IPS-18c (cell line): Measurements from ENCODE around the gene MBLAC2.

Experiments
- H3K4me3 ChIP-seq: 2 replicates; pipeline ENCODE4 v1.7.0; 2013; ENCODE audit warnings: low read depth, mild to moderate bottlenecking, low read length, moderate library complexity; ENCODE audit not compliant: insufficient read depth
- H3K9me3 ChIP-seq: one replicate; pipeline ENCODE4 v1.6.1; 2013; ENCODE audit warnings: mild to moderate bottlenecking, low read length, moderate library complexity; ENCODE audit not compliant: control insufficient read depth, insufficient read depth

The MBLAC2 gene

DNA sequence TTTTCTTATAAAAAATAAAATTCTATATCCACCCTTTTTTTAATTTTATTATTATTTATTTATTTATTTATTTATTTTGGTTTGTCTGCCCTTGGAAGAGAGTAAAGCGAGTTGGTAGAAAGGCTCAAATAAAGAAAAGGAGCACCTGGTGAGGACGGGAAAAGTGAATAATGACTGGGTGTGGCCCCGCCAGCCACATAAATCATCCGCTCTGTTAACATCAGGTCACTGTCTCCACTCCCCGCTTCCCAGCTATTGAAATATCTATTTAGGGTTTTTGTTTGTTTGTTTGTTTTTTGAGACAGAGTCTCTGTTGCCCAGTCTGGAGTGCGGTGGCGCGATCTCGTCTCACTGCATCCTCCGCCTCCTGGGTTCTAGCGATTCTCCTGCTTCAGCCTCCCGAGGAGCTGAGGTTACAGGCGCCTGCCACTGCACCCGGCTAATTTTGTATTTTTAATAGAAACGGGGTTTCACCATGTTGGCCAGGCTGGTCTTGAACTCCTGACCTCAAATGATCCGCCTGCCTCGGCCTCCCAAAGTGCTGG, 937 bp upstream of the MBLAC2 start:
- Histone ChIP-seq H3K9me3 (no peaks in the 10 kb centered on the region), H3K4me3 (peak overlapping the region; percentile 87)

DNA sequence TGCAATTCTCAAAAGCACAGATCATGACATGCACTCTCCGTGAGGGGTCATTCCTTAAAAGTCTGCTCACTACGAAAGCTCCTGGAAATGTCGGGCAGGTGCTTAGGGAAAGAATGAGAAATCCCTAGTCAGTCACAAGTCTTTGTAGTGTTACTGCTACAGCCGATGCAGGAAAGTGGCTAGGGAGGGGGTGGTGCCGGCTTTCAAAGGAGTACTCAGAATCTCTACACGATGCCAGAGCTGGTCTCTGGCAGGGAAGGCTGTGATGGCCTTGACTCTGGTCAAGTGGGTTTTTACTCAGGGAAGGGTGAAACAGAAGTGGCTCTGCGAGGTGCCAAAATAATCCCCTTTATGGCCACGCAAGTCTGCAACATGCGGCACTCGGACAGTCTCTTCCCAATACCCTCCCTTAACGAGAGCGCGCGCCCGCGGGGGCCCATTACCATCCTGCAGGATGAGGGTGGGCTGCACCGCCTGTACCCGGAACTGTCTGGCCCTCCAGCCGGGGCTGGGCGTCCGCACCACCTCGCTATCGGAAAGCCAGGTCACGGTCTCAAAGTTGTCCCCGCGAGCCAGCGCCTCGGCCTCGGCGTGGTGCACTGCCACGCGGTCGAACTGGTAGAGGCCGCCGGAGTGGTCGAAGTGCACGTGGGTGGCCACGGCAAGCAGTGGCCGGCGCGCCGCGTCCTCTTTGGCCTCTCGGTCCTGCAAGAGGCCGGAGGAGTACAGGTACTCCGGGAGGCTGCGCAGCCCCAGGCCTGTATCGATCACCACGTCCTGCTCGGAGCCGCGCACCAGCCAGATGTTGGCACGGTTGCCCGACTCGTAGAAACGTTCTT, 956 bp downstream of the MBLAC2 start:
- no peaks in the 10 kb centered on the region for H3K9me3 ChIP-seq
- H3K4me3 ChIP-seq, result peak overlapping the region; percentile 87

DNA sequence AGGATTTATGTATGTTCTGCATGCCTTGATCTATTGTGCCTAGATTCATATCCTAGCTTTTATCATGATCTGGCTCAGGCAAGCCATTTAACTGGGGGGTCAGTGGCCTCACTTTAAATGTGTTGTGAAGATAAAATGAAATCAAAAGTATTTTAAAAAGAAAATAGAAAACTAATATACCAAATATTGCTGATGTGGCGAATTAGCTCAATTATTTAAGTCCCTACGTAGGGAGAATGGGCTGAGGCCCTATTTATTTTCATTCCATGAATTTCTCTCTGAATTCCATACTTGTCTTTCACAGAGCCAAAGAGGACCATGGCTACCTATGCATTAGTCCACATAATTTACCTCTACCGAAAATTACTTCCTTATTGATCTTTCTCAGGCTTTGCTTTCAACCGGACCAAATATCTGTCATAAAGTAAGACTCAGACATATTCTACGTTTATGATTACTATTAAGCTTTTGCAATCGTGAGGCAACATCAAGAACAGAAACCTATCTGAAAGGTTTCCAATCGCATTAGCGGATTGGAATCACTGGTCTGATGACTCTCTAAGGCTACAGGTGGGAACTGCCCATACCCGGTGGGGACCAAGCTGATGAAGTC, 1.7 kb downstream of the MBLAC2 start:
- no peaks in the 10 kb centered on the region for H3K9me3 ChIP-seq
- H3K4me3 ChIP-seq, result peak overlapping the region; percentile 87; the same call in 1 of the 2 replicates

- Histone ChIP-seq H3K9me3 (no peaks in the 10 kb centered on the region), H3K4me3 (no peak overlapping the region)
These were observed 13.3 kb downstream of the MBLAC2 start for GRCh38 chr5:90461288-90461687.

- no peak overlapping the region for H3K4me3 ChIP-seq
- H3K9me3 ChIP-seq, result no peaks in the 10 kb centered on the region
These were observed 27.6 kb downstream of the MBLAC2 start for GRCh38 chr5:90446961-90447360.

GRCh38 chr5:90440644-90441043, 33.9 kb downstream of the MBLAC2 start:
- Histone ChIP-seq H3K4me3 (no peak overlapping the region), H3K9me3 (no peaks in the 10 kb centered on the region)

GRCh38 chr5:90438100-90438499, 36.5 kb downstream of the MBLAC2 start:
- Histone ChIP-seq H3K4me3 (no peak overlapping the region), H3K9me3 (no peaks in the 10 kb centered on the region)

DNA sequence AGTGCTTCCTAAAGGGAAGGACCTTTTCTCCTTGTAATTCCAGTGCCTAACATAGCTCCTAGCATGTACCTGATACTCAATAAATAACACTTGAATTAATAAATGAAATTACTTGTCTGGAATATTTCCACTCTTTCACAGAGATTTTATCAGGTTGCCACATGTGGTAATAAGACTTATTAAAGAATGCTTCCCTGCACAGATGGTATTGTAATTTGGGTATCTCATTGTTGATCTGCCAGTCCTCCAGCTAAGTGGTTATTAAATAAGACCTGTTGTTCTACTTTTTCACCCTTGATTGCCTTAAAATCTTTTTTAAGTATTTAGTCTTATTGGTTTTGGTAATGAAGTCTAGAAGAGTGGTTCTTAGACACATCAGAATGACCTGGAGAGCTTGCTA, 36.9 kb downstream of the MBLAC2 start:
- no peaks in the 10 kb centered on the region for H3K9me3 ChIP-seq
- no peak overlapping the region for H3K4me3 ChIP-seq

DNA sequence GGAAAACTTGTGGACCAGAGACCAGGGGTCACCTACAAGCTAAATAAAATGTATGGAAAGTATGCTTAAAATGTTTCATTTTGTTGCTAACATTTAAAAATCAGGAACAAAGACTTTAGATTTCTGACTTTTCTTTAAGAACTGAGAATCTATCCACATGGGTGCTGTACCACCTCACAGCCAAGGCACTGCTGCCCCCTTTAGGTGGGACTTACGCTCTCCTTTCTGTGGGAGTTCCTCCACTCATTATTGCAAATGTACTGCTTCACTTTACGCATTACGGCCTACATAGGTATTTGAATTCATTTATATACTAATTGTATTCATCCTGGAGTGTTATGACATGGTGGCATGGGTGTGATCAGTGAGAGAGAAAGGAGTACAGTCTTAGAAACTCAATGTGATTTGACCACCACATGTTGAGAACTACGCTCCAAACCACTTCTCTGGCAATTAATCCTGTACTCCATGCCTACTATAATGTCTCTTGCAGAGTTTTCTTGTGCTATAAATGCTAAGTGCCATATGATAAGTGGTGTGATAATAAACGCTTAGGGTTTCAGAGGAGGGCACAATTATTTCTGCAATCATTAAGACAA, 40.4 kb downstream of the MBLAC2 start:
- no peak overlapping the region for H3K4me3 ChIP-seq
- H3K9me3 ChIP-seq, result no peaks in the 10 kb centered on the region

GRCh38 chr5:90424245-90424644, 50.3 kb downstream of the MBLAC2 start:
- H3K4me3 ChIP-seq, result no peak overlapping the region
- H3K9me3 ChIP-seq, result no peaks in the 10 kb centered on the region

GRCh38 chr5:90421136-90421535, 53.4 kb downstream of the MBLAC2 start:
- Histone ChIP-seq H3K9me3 (no peaks in the 10 kb centered on the region), H3K4me3 (no peak overlapping the region)

DNA sequence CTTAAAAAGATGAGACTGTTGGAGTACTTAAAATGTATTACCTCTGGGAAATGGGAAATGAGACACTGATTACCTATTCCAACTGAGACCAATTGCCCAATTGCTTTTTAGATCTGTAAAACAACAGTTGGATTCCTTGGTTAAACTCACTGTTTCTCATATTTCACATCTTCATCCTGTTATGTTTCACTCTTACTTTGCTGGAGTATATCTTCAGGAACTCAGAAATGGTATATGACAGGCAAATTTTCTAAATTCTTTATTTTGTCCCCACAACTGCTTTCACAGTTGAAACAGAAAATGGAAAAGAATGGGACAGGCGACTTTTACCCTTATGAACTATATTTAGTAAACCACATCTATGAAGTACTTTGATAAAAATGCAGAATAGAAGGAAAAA, 56.4 kb downstream of the MBLAC2 start:
- H3K9me3 ChIP-seq, result no peaks in the 10 kb centered on the region
- H3K4me3 ChIP-seq, result no peak overlapping the region

- Histone ChIP-seq H3K9me3 (no peaks in the 10 kb centered on the region), H3K4me3 (peak overlapping the region; percentile 88)
These were observed 64.3 kb downstream of the MBLAC2 start for GRCh38 chr5:90410178-90410762.

DNA sequence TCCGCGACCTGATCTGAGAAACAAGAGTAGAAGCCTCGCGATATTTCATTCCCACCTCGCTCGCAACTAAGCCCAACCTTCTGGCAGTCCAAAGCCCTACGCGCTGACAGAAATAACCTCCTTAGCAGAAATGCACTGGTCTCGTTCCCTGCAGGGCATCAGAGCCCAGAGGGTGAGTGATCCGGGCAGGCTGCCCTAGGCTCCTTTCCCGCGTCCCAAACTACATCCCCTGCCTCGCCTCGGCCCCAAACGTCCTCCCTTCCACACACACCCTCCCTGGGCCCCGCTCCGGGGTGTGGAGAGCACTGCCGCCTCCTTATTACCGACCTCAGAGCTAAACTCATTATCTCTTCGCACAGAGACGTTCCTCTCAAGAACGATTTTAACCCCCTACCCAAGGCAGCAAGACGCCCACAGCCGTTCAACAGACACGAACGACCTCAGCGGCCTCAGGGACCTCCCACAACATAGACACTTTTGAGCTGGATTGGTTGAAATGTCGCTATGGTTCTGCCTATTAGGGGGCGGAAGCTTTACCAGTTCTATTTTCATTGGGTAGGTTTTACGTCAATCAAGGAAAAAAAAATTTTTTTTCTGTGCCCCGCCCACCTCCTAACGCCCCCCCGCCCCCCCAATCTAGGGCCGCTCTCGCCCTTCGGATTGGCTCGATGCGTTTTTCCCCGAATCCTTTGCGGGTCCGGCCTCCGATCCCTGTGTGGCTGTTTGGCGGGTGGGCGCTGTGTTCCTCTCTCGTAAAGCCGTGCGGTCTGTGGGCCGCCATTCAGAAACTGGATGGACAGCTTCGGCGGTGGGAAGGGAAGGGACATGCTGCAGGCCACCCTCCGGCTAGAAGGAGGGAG, 65.0 kb downstream of the MBLAC2 start, which contains the start of gene CETN3:
Gene CETN3, minus strand, starts transcription at position 439 of the 860 bp plus-strand sequence. Its CDS starts 95 bp downstream, at position 344.
- no peaks in the 10 kb centered on the region for H3K9me3 ChIP-seq
- peak within 1 kb of the TSS; percentile 89 for H3K4me3 ChIP-seq

GRCh38 chr5:90408571-90409317, 65.8 kb downstream of the MBLAC2 start:
- H3K4me3 ChIP-seq, result peak overlapping the region; percentile 89
- H3K9me3 ChIP-seq, result no peaks in the 10 kb centered on the region
